ENCODE data around the gene ATAD3B. TPM values are rescaled to one million over a fixed set of nuclear protein-coding genes. Genes with fewer than 3 reads are reported as not detected.
"Not testable (repeated sequence)": the region's sequence is repeated elsewhere in the genome, so short reads cannot be mapped to it uniquely, and the experiment has no call there.

Gene ATAD3B
- total and polyA plus RNA-seq, 2 of the 13 experiments (the other 11 are each of a cell fraction or from before 2014, with no cell fraction given): 9.6 to 31.1 TPM

- DNase-seq (ENCODE audit: low spot score); H3K79me2 ChIP-seq (ENCODE audit: insufficient read depth, low read length); FAIRE-seq; in situ Hi-C loops (cut with HindIII; ENCODE audit: extremely low pct_ligation_motif_present, low pct_unique_long_range_greater_than_20kb); POLR2A ChIA-PET; H3K9me3 ChIP-seq (ENCODE audit: low read length); CTCF ChIA-PET (ENCODE audit: low intra/inter-chr PET ratio, low total read pairs); H3K4me3 ChIP-seq (replicated peaks in 1 of 3; ENCODE audit: insufficient read depth in 1 of 3, low read depth in 2 of 3, low read length in 3 of 3); H3K36me3 ChIP-seq (replicated peaks in 1 of 2; ENCODE audit: control insufficient read depth in 1 of 2, insufficient read depth in 2 of 2, low read length in 2 of 2); intact Hi-C loops (cut with micrococcal nuclease; ENCODE audit: unreplicated experiment); H4K20me1 ChIP-seq (ENCODE audit: insufficient read depth, low read length); H2AFZ ChIP-seq (ENCODE audit: low read length); BruUV-seq (replicated peaks); H3K9ac ChIP-seq (ENCODE audit: insufficient read depth, low read depth, low read length); H3K27ac ChIP-seq (ENCODE audit: extremely low read length, insufficient read depth, low read length): not testable (repeated sequence)
- Histone ChIP-seq H3K27me3 (ENCODE audit: control insufficient read depth in 1 of 2, insufficient read depth in 2 of 2, low read length in 2 of 2) (peaks cover 9 to 20% of the 10 kb centered on the region in 2 experiments; a peak in 4 of 5 replicates), H3K4me2 (ENCODE audit: low read depth, low read length) (peak overlapping the region; percentile 46; the same call in 1 of the 2 replicates), H3K4me1 (ENCODE audit: insufficient read depth, low read length) (peaks cover 20% of the 10 kb centered on the region)
- 51% methylated on average over 13 of the region's 22 CpGs for WGBS (ENCODE audit: low lambda C conversion rate)
- ATAC-seq: peak; percentile 31
Observed at GRCh38 chr1:1456683-1457255, 14.8 kb upstream of the ATAD3B start.

GRCh38 chr1:1459156-1459555, 12.4 kb upstream of the ATAD3B start:
- intact Hi-C loops (cut with micrococcal nuclease; ENCODE audit: unreplicated experiment); H3K36me3 ChIP-seq (replicated peaks in 1 of 2; ENCODE audit: control insufficient read depth in 1 of 2, insufficient read depth in 2 of 2, low read length in 2 of 2); BruUV-seq (replicated peaks); H3K4me2 ChIP-seq (ENCODE audit: low read depth, low read length); FAIRE-seq; CTCF ChIA-PET (ENCODE audit: low intra/inter-chr PET ratio, low total read pairs); H3K9ac ChIP-seq (ENCODE audit: insufficient read depth, low read depth, low read length); H3K9me3 ChIP-seq (ENCODE audit: low read length); H4K20me1 ChIP-seq (ENCODE audit: insufficient read depth, low read length); in situ Hi-C loops (cut with HindIII; ENCODE audit: extremely low pct_ligation_motif_present, low pct_unique_long_range_greater_than_20kb); POLR2A ChIA-PET; H3K4me3 ChIP-seq (replicated peaks in 1 of 3; ENCODE audit: insufficient read depth in 1 of 3, low read depth in 2 of 3, low read length in 3 of 3); H3K79me2 ChIP-seq (ENCODE audit: insufficient read depth, low read length); H2AFZ ChIP-seq (ENCODE audit: low read length); ATAC-seq; DNase-seq (ENCODE audit: low spot score); H3K27ac ChIP-seq (ENCODE audit: extremely low read length, insufficient read depth, low read length): not testable (repeated sequence)
- peaks cover 6 to 20% of the 10 kb centered on the region in 2 experiments; a peak in 4 of 5 replicates for H3K27me3 ChIP-seq (ENCODE audit: control insufficient read depth in 1 of 2, insufficient read depth in 2 of 2, low read length in 2 of 2)
- peaks cover 37% of the 10 kb centered on the region for H3K4me1 ChIP-seq (ENCODE audit: insufficient read depth, low read length)
- WGBS (ENCODE audit: low lambda C conversion rate): no CpG with 5 or more reads among the region's 19 CpGs

GRCh38 chr1:1459711-1460110, 11.9 kb upstream of the ATAD3B start:
- Histone ChIP-seq H3K4me1 (ENCODE audit: insufficient read depth, low read length) (peaks cover 42% of the 10 kb centered on the region), H3K27me3 (ENCODE audit: control insufficient read depth in 1 of 2, insufficient read depth in 2 of 2, low read length in 2 of 2) (peaks cover 6 to 20% of the 10 kb centered on the region in 2 experiments; a peak in 4 of 5 replicates)
- H3K4me3 ChIP-seq (replicated peaks in 1 of 3; ENCODE audit: insufficient read depth in 1 of 3, low read depth in 2 of 3, low read length in 3 of 3); CTCF ChIA-PET (ENCODE audit: low intra/inter-chr PET ratio, low total read pairs); intact Hi-C loops (cut with micrococcal nuclease; ENCODE audit: unreplicated experiment); H4K20me1 ChIP-seq (ENCODE audit: insufficient read depth, low read length); H3K9ac ChIP-seq (ENCODE audit: insufficient read depth, low read depth, low read length); H3K27ac ChIP-seq (ENCODE audit: extremely low read length, insufficient read depth, low read length); H3K79me2 ChIP-seq (ENCODE audit: insufficient read depth, low read length); H3K9me3 ChIP-seq (ENCODE audit: low read length); H3K36me3 ChIP-seq (replicated peaks in 1 of 2; ENCODE audit: control insufficient read depth in 1 of 2, insufficient read depth in 2 of 2, low read length in 2 of 2); H2AFZ ChIP-seq (ENCODE audit: low read length); POLR2A ChIA-PET; FAIRE-seq; ATAC-seq; DNase-seq (ENCODE audit: low spot score); in situ Hi-C loops (cut with HindIII; ENCODE audit: extremely low pct_ligation_motif_present, low pct_unique_long_range_greater_than_20kb); BruUV-seq (replicated peaks); H3K4me2 ChIP-seq (ENCODE audit: low read depth, low read length): not testable (repeated sequence)
- 40% methylated on average over 6 of the region's 14 CpGs for WGBS (ENCODE audit: low lambda C conversion rate)
